ENCODE measurements around the gene RANBP17.

GRCh38 chr5:171143926-171144325 lies 282.1 kb downstream of the RANBP17 start:
- no peak for TF ChIP-seq CTCF (IDR thresholded peaks at IDR 0.05)
- TF ChIP-seq POLR2A (IDR thresholded peaks at IDR 0.05), result no peak
